ENCODE data around the gene ABCC1.
"Not testable (repeated sequence)": the region's sequence is repeated elsewhere in the genome, so short reads cannot be mapped to it uniquely, and the experiment has no call there.

Gene ABCC1

GRCh38 chr16:16190546-16190945 lies 241.1 kb downstream of the ABCC1 start:
- no peak for DNase-seq (ENCODE audit: low spot score)

- DNase-seq (ENCODE audit: low spot score): not testable (repeated sequence)
Measured at GRCh38 chr16:16190966-16191365, 241.6 kb downstream of the ABCC1 start.

- DNase-seq (ENCODE audit: low spot score): no peak
Measured at GRCh38 chr16:16191493-16192167, 242.2 kb downstream of the ABCC1 start.

All from CD4-positive, alpha-beta T cell treated with Interleukin-15 for 4 hours (primary cell).